SK-N-SH treated with all-trans-retinoic acid at 6 μM for 48 hours (cell line): ENCODE results near the gene INHBB.
"Not testable (repeated sequence)": the region's sequence is repeated elsewhere in the genome, so short reads cannot be mapped to it uniquely, and the experiment has no call there.

Experiments
- ATAC-seq: fragments of 200-7000 bp; cut with Tn5 transposase; 3 replicates; pipeline ENCODE4 v1.9.1; 2020; ENCODE audit warnings: mild to moderate bottlenecking, moderate library complexity
- ARNTL ChIP-seq: fragments of 450-650 bp; formaldehyde crosslinking; IDR thresholded peaks from 2 replicates; pipeline ENCODE4 v1.5.0; 2020; ENCODE audit warnings: low read depth, mild to moderate bottlenecking, moderate library complexity, borderline replicate concordance
- BACH2 ChIP-seq: fragments of 250-450 bp; sonication (Bioruptor Pico); IDR thresholded peaks from 2 replicates; pipeline ENCODE4 v1.9.0; 2021; ENCODE audit warnings: mild to moderate bottlenecking, borderline replicate concordance
- CSDC2 ChIP-seq: fragments of 250-450 bp; sonication (Bioruptor Pico); IDR thresholded peaks from 2 replicates; pipeline ENCODE4 v1.5.0; 2020; ENCODE audit warnings: mild to moderate bottlenecking, moderate library complexity
- ESRRG ChIP-seq: fragments of 250-450 bp; sonication (Bioruptor Pico); IDR thresholded peaks from 2 replicates; pipeline ENCODE4 v1.6.1; 2021; ENCODE audit warnings: mild to moderate bottlenecking
- GLIS3 ChIP-seq: fragments of 250-450 bp; sonication (Bioruptor Pico); IDR thresholded peaks from 2 replicates; pipeline ENCODE4 v1.5.0; 2020; ENCODE audit warnings: mild to moderate bottlenecking, moderate library complexity
- ISL1 ChIP-seq: fragments of 250-450 bp; sonication (Bioruptor Pico); IDR thresholded peaks from 2 replicates; pipeline ENCODE4 v2.1.2; 2022; ENCODE audit warnings: mild to moderate bottlenecking, moderate library complexity
- OSR1 ChIP-seq: fragments of 250-450 bp; sonication (Bioruptor Pico); IDR thresholded peaks from 2 replicates; pipeline ENCODE4 v1.8.0; 2022; ENCODE audit warnings: moderate library complexity, mild to moderate bottlenecking, inconsistent platforms
- PPARA ChIP-seq: fragments of 250-450 bp; sonication (Bioruptor Pico); IDR thresholded peaks from 2 replicates; pipeline ENCODE4 v1.5.0; 2020; ENCODE audit warnings: mild to moderate bottlenecking, borderline replicate concordance
- RARB ChIP-seq: fragments of 250-450 bp; sonication (Bioruptor Pico); IDR thresholded peaks from 2 replicates; pipeline ENCODE4 v1.8.0; 2021; ENCODE audit warnings: mild to moderate bottlenecking, moderate library complexity
- TOX ChIP-seq: fragments of 250-450 bp; sonication (Bioruptor Pico); IDR thresholded peaks from 2 replicates; pipeline ENCODE4 v1.8.0; 2021; ENCODE audit warnings: mild to moderate bottlenecking, moderate library complexity, borderline replicate concordance
- ZC3H10 ChIP-seq: fragments of 250-450 bp; sonication (Bioruptor Pico); IDR thresholded peaks from 2 replicates; pipeline ENCODE4 v1.5.1; 2021; ENCODE audit warnings: mild to moderate bottlenecking, moderate library complexity
- ZFP3 ChIP-seq: fragments of 250-450 bp; sonication (Bioruptor Pico); IDR thresholded peaks from 2 replicates; pipeline ENCODE4 v1.5.0; 2020; ENCODE audit warnings: mild to moderate bottlenecking, moderate library complexity
- ZFP30 ChIP-seq: fragments of 450-650 bp; formaldehyde crosslinking; IDR thresholded peaks from 2 replicates; pipeline ENCODE4 v1.5.0; 2022; ENCODE audit warnings: mild to moderate bottlenecking, moderate library complexity
- ZNF70 ChIP-seq: fragments of 450-650 bp; formaldehyde crosslinking; IDR thresholded peaks from 2 replicates; pipeline ENCODE4 v1.5.0; 2020; ENCODE audit warnings: mild to moderate bottlenecking, moderate library complexity
- ZNF8 ChIP-seq: fragments of 450-650 bp; formaldehyde crosslinking; IDR thresholded peaks from 2 replicates; pipeline ENCODE4 v1.5.0; 2020; ENCODE audit warnings: mild to moderate bottlenecking, moderate library complexity
- TF ChIP-seq, protein P1 (sequence below): fragments of 250-450 bp; sonication (Bioruptor Pico); IDR thresholded peaks from 2 replicates; pipeline ENCODE4 v1.5.1; 2020; ENCODE audit warnings: low read depth, mild to moderate bottlenecking, moderate library complexity
- TF ChIP-seq, protein P2 (sequence below): fragments of 250-450 bp; sonication (Bioruptor Pico); IDR thresholded peaks from 2 replicates; pipeline ENCODE4 v1.5.1; 2021; ENCODE audit warnings: mild to moderate bottlenecking, moderate library complexity
- TF ChIP-seq, protein P3 (sequence below): fragments of 250-450 bp; sonication (Bioruptor Pico); IDR thresholded peaks from 2 replicates; pipeline ENCODE4 v1.8.0; 2021; ENCODE audit warnings: low read depth, mild to moderate bottlenecking, moderate library complexity, borderline replicate concordance
- TF ChIP-seq, protein P4 (sequence below): fragments of 250-450 bp; sonication (Bioruptor Pico); IDR thresholded peaks from 2 replicates; pipeline ENCODE4 v1.5.0; 2020; ENCODE audit warnings: mild to moderate bottlenecking, moderate library complexity

Gene INHBB

DNA sequence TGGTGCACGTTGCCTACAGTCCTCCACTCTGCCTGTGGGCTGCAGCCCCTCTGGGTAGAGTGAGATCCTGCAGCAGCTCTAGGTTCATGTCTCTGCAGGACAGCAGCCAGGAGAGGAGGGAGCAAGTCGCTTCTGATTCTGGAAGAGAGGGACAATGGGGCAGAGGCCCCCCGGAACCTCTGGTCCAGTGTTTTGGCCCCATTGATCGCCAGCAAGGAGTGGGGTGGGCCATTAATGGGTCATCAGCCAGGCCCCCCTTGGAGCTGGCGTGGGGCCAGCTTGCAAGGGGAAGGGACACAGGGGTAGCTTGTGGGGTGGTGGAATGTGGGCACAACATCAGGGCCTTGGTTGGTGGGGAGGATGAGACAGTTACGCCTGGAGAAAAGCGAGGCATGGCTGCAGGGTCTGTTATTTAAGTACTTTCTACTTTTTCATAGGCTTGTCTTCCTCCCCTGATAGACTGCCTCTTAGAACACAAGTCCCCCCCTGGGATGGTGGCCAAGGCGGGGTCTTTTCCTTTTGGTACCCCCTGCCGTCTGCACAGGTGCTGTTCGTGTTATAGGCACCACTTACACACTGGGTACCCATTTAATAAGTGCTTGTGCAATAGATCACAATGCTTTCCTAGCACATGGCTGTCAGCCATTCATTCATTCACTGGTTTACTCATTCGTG is 44.6 kb downstream of the INHBB start:
- TF ChIP-seq TOX (CRISPR knock-in tag) (no peak), ZC3H10 (CRISPR knock-in tag) (no peak), ARNTL (CRISPR knock-in tag) (no peak), ZFP30 (CRISPR knock-in tag) (no peak), PPARA (no peak), BACH2 (CRISPR knock-in tag) (no peak), ISL1 (CRISPR knock-in tag) (no peak), ZNF70 (CRISPR knock-in tag) (no peak), ZFP3 (CRISPR knock-in tag) (no peak), CSDC2 (CRISPR knock-in tag) (no peak), ESRRG (CRISPR knock-in tag) (no peak)
- TF ChIP-seq, protein P1, sequence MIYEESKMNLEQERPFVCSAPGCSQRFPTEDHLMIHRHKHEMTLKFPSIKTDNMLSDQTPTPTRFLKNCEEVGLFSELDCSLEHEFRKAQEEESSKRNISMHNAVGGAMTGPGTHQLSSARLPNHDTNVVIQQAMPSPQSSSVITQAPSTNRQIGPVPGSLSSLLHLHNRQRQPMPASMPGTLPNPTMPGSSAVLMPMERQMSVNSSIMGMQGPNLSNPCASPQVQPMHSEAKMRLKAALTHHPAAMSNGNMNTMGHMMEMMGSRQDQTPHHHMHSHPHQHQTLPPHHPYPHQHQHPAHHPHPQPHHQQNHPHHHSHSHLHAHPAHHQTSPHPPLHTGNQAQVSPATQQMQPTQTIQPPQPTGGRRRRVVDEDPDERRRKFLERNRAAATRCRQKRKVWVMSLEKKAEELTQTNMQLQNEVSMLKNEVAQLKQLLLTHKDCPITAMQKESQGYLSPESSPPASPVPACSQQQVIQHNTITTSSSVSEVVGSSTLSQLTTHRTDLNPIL (CRISPR knock-in tag): no peak
- TF ChIP-seq, protein P2, sequence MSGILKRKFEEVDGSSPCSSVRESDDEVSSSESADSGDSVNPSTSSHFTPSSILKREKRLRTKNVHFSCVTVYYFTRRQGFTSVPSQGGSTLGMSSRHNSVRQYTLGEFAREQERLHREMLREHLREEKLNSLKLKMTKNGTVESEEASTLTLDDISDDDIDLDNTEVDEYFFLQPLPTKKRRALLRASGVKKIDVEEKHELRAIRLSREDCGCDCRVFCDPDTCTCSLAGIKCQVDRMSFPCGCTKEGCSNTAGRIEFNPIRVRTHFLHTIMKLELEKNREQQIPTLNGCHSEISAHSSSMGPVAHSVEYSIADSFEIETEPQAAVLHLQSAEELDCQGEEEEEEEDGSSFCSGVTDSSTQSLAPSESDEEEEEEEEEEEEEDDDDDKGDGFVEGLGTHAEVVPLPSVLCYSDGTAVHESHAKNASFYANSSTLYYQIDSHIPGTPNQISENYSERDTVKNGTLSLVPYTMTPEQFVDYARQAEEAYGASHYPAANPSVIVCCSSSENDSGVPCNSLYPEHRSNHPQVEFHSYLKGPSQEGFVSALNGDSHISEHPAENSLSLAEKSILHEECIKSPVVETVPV (CRISPR knock-in tag): no peak
- TF ChIP-seq, protein P3, sequence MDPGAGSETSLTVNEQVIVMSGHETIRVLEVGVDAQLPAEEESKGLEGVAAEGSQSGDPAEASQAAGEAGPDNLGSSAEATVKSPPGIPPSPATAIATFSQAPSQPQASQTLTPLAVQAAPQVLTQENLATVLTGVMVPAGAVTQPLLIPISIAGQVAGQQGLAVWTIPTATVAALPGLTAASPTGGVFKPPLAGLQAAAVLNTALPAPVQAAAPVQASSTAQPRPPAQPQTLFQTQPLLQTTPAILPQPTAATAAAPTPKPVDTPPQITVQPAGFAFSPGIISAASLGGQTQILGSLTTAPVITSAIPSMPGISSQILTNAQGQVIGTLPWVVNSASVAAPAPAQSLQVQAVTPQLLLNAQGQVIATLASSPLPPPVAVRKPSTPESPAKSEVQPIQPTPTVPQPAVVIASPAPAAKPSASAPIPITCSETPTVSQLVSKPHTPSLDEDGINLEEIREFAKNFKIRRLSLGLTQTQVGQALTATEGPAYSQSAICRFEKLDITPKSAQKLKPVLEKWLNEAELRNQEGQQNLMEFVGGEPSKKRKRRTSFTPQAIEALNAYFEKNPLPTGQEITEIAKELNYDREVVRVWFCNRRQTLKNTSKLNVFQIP (CRISPR knock-in tag): no peak
- no peak for ATAC-seq

DNA sequence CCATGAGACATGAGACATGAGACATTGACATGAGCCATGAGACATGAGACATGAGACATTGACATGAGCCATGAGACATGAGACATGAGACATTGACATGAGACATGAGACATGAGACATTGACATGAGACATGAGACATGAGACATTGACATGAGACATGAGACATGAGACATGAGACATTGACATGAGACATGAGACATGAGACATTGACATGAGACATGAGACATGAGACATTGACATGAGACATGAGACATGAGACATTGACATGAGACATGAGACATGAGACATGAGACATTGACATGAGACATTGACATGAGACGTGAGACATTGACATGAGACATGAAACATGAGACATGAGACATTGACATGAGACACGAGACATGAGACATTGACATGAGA is 45.4 kb downstream of the INHBB start:
- ATAC-seq: not testable (repeated sequence)

DNA sequence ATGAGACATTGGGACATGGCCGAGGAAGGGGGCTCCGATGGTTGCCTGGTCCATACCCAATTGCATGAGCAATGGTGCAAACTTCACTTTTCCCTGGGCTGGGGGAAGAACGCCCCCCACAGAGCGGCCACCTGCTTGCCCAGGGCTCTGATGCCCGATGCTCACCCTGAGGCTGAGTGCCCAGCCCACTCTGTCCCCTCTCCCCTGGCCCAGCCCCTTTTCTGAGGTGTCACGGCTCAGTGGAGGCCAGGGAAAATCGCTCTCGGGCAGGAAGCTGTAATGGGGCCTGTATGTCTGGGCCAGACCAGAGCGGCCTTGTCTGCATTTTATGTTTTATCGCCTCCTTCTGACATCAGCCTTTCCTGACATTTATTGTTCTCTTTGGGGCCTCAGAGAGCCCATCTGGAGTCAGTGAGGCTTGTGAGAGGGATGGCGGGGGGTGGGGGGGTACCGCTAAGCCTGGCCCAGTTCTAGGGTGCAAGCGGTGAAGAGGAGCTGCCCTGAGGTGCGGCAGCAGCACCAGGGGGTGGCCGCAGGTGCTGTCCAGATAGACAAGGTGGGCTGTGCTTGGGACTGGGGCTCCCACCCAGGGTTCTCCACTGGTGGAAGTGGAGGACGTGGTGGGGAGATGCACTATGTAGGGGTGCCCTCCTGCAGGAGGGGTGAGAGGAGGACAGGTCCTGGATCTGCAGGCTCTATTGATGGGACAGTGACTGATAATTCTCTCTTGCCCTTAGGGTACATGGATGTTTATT is 46.2 kb downstream of the INHBB start:
- TF ChIP-seq OSR1 (no peak), RARB (CRISPR knock-in tag) (no peak), ARNTL (CRISPR knock-in tag) (no peak), BACH2 (CRISPR knock-in tag) (no peak), PPARA (no peak)
- ATAC-seq: no peak

GRCh38 chr2:120392923-120393322 is 47.0 kb downstream of the INHBB start:
- ATAC-seq: no peak
- no peak for TF ChIP-seq ESRRG (CRISPR knock-in tag)
- TF ChIP-seq, protein P1 (CRISPR knock-in tag): no peak
- no peak for TF ChIP-seq ZC3H10 (CRISPR knock-in tag)
- no peak for TF ChIP-seq ZNF8 (CRISPR knock-in tag)
- TF ChIP-seq ZFP3 (CRISPR knock-in tag): no peak
- TF ChIP-seq ZFP30 (CRISPR knock-in tag): no peak
- no peak for TF ChIP-seq PPARA
- TF ChIP-seq, protein P4, sequence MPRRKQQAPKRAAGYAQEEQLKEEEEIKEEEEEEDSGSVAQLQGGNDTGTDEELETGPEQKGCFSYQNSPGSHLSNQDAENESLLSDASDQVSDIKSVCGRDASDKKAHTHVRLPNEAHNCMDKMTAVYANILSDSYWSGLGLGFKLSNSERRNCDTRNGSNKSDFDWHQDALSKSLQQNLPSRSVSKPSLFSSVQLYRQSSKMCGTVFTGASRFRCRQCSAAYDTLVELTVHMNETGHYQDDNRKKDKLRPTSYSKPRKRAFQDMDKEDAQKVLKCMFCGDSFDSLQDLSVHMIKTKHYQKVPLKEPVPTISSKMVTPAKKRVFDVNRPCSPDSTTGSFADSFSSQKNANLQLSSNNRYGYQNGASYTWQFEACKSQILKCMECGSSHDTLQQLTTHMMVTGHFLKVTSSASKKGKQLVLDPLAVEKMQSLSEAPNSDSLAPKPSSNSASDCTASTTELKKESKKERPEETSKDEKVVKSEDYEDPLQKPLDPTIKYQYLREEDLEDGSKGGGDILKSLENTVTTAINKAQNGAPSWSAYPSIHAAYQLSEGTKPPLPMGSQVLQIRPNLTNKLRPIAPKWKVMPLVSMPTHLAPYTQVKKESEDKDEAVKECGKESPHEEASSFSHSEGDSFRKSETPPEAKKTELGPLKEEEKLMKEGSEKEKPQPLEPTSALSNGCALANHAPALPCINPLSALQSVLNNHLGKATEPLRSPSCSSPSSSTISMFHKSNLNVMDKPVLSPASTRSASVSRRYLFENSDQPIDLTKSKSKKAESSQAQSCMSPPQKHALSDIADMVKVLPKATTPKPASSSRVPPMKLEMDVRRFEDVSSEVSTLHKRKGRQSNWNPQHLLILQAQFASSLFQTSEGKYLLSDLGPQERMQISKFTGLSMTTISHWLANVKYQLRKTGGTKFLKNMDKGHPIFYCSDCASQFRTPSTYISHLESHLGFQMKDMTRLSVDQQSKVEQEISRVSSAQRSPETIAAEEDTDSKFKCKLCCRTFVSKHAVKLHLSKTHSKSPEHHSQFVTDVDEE (CRISPR knock-in tag): no peak
- TF ChIP-seq, protein P2 (CRISPR knock-in tag): no peak
- TF ChIP-seq GLIS3 (CRISPR knock-in tag): no peak
